ENCODE data around the gene FRMD3. TPM values are rescaled to one million over a fixed set of nuclear protein-coding genes. Genes with fewer than 3 reads are reported as not detected.

The FRMD3 gene
- total RNA-seq, 1 donor from 2014 or later = 97.7 TPM

DNA sequence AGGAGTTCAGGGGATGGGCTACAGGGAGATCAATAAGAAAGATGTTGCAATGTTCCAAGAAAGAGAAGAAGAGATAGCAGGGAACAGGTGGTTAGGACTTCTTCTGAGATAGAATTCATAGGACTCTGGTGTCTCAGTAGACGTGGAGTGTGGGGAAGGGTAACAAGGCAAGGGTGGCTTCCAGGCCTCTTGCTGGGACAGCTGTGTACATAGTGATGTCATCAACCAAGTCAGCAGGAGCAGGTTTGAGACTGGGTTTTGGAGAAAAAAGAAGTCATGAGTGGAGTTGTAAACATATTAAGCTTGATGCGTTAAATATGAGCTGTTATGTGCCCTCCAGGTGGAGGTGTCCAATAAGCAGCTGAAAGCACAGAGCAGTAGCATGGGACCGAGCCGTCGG is 263.4 kb downstream of the FRMD3 start:
- intact Hi-C loops (cut with micrococcal nuclease) = no loop called here
- DNase-seq = no peak
- no peak for ATAC-seq

DNA sequence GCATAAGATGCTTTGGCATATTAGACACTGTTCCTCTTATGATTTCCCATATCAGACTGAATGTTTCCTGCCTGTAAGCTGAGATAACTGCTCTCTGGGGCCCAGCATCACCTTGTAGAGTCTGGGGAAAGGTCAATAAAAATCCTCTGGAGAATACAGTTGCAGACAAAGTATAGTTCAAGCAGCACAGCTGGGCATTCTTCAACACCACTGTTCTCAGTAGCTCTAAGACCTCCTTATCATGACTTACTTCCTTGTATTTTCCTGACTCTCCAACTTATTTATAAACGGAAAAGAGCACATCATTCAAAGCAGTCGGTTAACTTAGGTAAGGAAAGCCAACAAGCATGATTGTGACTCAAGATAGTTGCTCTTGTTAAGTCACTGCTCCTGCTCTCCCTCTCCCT is 266.5 kb downstream of the FRMD3 start:
- no peak for DNase-seq
- intact Hi-C loops (cut with micrococcal nuclease) = no loop called here
- no peak for ATAC-seq

DNA sequence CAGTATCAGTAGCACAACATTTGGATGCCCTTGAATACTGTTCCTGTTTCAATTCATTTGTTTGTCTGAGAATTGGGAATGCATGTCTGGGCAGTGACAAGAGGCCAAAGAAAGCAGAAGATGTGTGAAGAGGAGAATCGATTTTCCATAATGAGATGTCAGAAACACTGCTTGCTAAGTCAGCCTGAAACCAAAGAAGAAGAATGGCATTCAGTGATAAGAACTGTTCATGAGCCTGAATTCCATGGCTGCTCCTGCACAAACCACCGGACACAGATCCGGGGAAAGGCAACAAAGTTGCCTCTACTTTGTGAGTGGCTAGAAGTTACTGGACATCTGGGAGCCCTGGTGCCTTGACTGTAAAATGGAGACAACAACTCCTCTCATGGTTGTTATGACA is 268.1 kb downstream of the FRMD3 start:
- ATAC-seq = no peak

DNA sequence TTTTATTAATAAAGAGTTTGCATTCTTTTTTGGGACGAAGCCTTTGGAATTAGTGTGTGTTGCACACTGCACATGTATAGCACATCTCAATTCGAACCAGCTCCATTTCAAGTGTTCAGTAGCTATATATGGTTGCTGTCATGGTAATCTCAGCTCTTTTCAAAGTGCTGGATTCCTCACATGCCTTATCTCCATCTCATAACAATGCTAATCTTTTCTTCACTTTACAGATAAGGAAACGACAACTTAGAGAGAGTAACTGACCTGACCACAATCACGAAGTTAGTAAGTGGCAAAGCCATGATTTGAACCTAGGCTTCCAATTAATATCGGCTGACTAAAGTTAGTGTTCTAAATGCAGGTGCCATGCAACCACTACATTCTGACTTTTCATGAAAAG is 270.5 kb downstream of the FRMD3 start:
- intact Hi-C loops (cut with micrococcal nuclease) = no loop called here
- ATAC-seq = no peak
- DNase-seq = no peak

More for the DNA sequence above, 268.1 kb downstream of the FRMD3 start:
- intact Hi-C loops (cut with micrococcal nuclease) = no loop called here
- no peak for DNase-seq

DNA sequence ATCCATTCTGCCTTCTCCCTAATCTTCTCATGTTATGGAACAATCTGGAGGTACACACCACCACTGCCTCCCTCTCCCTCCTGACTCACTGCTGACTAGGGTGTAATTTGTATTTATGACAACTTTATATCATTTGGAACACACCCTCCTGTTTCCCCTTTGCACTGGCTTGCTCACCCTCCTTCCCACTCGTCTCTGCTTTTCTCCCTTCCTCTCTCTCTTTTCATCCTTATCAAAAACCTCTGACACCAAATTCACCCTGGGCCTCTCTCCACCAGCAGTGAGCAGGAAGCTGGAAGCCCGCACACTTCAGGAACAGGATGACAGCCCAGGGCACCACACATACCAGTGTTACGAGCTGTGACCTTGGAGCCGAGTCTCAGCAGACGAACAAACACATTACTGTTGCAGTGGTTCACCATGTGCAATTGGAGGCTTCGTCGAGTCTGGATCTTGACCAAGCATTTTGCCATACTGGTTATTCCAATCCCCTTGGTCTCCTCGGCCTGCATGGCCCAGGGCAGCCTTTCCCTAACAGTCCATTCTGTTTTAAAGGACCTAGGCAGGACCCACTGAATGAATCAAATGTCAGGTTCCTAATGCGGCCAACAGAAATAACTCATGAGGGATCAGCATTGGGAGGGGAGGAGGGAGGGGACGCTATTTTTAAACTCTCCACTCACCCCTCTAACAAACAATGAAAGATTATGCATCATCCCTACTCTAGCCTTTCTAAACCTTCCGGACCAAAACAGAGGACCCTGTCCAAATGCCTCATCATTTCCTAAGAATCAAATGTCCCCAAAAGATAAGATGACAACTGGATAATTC is 271.3 kb downstream of the FRMD3 start:
- DNase-seq = peak; percentile 67
- intact Hi-C loops (cut with micrococcal nuclease) = no loop called here

DNA sequence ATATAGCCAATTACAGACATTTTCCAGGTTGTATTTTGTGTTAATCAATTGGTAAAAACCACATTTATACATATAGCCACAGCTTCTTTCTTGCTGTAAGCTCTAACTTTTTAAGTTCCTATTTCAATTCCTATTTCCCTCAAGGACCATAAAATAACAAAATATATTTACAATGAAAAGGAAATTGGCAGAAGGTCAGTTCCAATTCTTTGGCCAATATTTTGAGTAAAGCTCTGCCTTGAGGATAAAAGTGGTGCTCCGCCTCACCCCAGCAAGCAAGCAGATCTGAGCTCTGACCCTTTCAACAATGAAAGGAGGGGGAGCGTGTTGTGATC is 271.9 kb downstream of the FRMD3 start:
- ATAC-seq (no peak), DNase-seq (no peak)
- intact Hi-C loops (cut with micrococcal nuclease) = no loop called here

More for the DNA sequence above, 271.3 kb downstream of the FRMD3 start:
- peak; percentile 94 for ATAC-seq

DNA sequence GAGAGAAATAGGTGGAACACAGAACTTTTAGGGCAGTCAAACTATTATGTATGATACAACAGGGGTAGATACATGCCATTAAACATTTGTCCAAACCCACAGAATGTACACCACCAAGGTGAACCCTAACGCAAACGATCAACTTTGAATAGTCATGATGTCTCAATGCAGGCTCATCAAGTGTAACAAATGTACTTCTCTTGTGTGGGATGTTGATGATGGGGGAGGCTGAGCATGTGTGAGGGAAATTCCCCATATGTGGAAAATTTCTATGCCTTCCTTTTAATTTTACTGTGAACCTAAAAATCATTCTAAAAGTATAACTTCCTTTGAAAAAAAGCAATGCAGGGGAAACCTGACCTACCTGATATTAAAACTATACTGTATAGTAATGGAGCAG is 273.9 kb downstream of the FRMD3 start:
- intact Hi-C loops (cut with micrococcal nuclease) = no loop called here
- DNase-seq = no peak
- no peak for ATAC-seq

DNA sequence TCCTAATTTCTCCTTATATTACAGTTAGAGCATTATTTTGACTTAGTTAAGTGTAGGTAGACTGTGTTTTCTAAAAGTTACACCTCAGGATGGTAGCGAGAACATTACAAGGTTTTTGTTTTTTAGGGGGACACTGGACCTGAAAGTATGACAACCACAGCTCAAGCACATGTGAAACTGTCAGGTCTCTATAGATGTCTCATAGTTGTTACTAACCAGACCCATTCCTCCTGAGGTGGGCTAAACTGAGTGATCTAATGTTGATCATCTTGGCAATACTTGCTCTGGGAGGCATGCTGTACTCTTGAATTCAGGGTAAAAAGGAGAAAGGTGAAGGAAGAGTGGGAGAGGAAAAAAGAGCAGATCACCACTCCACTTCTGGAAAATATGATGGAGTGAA is 278.6 kb downstream of the FRMD3 start:
- intact Hi-C loops (cut with micrococcal nuclease) = no loop called here
- ATAC-seq = no peak
- DNase-seq = no peak

DNA sequence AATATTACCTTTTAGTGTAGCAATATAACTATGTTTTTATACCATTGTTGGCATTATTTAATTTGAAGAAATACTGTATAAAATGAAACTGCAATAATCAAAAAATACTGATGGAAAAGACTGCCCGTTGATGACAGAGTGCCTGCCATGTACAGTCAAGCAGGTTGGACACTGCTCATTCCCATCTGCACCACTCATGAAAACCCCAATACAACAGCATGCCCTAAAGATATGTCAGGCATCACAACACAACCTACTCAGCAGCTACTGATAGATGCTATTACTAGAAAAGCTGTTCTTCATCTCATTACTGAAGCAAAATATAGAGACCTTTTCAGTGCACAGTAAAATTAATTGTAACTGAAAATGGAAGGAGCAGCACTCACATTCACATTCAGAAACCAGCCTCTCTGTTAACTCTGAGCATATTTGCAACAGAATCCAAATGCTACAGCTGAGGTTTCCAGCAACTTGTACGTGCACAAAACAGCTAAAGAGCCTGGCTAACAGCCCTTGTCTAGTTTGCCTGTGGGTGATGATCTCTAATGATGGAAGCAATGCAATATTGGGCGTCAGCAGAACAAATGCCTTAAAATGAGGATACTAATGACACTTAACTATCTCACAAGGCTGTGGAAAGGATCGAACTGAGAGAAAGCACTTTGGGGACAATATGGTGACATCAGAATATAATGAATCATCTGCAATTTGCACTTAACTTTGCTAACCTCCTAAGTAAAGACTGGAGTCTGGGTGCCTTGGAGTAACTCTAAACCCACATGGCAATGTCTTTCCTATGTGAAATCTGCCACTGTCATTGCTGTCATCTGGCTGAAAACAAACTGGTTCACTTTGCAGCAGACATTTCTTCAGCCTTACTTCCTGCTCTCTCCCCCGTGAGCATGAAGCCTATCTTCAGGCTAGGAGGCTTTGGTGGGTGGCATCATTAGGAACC is 280.0 kb downstream of the FRMD3 start:
- DNase-seq = no peak
- ATAC-seq = peak; percentile 49
- intact Hi-C loops (cut with micrococcal nuclease) = no loop called here

DNA sequence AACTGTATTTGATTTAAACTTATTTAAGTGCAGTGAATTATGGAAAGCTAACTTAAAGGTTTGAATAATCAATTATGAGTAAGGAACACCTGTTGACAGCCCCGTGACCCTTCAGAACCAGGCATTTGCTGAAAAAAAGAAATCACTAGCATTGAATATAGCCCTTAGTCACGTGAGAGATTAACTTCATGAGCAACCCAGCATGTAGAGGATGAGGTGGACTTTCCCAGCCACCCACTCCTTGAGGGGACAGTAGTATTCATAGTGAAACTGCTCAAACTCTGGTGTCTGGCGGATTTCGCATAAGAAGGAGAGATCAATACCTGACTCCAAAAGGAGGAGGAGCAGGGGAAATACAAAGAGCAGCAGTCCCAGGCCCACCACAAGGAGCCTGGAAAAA is 290.5 kb downstream of the FRMD3 start:
- intact Hi-C loops (cut with micrococcal nuclease) = no loop called here
- DNase-seq = no peak
- ATAC-seq = no peak

DNA sequence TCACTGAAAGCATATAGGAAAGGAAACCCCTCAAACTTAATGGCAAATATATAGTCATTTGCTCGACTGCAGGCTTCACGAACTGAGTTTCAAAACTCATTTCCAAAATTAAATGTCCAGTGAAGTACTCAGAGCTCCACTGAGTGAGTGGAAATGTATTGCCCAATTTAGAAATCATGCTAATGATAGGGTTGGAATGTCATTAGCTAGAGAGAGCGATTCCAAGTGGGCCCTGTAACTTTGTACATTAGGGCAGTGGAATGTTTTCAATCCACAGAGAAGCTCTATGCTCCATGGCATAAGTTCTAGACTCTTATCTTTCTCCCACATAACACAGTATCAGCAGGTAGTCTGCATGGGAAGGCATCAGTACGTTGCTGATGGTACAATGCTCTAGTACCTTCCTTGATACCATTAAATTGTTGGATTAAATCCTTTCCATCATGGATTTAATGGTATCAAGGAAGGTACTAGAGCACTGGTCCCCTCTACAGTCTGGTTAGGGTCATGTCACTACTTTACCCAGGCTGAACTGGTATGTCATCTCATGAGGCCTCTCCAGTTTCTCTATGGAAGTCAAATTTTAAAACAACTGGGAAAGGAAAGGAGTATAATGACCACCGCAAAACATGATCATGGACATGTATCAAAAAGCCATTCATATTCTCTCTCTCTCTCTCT is 292.1 kb downstream of the FRMD3 start:
- ATAC-seq (peak; percentile 96), DNase-seq (no peak)
- intact Hi-C loops (cut with micrococcal nuclease) = no loop called here

DNA sequence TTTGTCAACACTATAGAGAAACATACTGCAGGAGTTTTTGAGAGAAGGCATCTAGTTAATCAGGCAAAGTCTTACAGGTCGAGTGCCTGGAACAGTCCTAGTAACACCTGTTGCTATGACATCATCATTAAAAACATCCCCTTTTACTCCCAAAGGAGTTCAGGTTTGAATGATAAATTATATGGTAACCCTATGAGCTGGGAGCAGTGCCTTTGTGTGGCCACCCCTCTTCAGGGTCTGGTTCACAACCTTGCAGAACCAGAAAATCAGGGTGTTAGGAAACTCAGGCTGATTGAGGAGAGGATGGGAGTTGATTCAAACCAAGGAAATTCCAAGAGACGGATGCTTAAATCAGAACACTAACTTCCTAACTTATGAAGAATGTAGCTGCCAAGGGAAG is 296.1 kb downstream of the FRMD3 start:
- intact Hi-C loops (cut with micrococcal nuclease) = no loop called here
- DNase-seq (no peak), ATAC-seq (no peak)

DNA sequence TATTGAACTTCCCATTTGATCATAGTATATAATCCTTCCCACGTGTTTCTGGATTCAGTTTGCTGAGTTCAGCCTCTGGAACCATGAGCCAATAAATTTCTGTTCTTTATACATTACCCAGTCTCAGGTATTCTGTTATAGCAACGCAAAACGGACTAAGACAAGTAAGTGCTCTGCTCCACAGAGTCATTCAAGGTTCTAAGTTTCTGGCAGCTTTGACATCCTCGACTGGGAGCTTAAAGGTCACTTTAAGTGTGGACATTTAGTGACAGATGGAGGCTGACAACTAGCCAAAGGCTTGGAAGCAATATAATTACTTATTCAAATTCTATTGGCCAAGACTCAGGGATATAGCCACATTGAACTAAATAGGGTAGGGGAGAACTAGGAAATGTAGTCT is 297.5 kb downstream of the FRMD3 start:
- intact Hi-C loops (cut with micrococcal nuclease) = no loop called here
- DNase-seq (no peak), ATAC-seq (no peak)

DNA sequence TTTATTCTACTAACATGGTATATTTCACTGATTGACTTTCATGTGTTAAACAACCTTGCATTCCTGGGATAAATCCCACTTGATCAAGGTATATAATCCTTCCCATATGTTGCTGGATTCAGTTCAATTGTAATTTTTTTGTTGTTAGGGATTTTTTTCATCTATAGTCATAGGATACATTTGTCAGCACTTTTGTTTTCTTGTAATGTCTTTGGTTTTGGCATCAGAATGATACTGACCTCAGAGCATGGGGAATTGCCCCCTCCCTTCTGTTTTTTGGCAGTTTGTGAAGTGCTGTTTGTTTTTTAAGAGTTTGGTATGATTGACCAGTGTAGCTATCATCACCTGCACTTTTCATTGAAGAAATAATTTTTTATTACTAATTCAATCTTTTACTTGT is 298.5 kb downstream of the FRMD3 start:
- intact Hi-C loops (cut with micrococcal nuclease) = no loop called here
- peak; percentile 44 for ATAC-seq
- DNase-seq = no peak

DNA sequence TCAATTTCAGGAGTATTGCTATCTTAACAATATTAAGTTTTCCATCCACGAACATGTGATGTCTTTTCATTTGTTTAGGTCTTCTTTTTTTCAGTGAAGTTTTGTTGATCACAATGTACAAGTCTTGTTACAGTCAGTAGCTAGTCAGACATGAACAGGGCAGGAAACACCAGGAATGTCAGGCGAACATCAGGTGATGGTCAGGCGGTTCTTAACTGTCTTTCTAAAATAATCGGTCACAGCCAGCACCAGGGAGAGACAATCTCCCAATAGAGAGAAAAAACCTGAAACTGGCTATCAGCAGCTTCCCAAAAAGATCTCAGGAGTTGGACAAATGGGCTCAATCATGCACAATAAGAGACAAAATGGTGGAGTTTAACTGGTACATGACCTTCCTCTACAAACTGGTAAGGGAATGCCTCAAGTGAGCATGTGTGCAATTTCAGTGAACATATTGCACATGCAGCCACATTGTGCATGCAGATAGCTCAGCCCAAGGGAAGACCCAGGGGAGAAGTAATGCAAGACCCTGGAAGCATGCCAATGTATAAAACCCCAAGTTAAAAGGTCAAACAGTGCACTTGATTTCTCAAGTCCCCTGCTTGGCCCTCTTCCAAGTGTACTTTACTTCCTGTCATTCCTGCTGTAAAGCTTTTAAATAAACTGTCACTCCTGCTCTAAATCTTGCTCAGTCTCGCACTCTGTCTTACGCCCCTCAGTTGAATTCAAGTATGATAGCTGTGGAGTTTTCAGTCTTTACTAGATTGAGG is 299.1 kb downstream of the FRMD3 start:
- intact Hi-C loops (cut with micrococcal nuclease) = no loop called here
- DNase-seq (no peak), ATAC-seq (peak; percentile 63)

DNA sequence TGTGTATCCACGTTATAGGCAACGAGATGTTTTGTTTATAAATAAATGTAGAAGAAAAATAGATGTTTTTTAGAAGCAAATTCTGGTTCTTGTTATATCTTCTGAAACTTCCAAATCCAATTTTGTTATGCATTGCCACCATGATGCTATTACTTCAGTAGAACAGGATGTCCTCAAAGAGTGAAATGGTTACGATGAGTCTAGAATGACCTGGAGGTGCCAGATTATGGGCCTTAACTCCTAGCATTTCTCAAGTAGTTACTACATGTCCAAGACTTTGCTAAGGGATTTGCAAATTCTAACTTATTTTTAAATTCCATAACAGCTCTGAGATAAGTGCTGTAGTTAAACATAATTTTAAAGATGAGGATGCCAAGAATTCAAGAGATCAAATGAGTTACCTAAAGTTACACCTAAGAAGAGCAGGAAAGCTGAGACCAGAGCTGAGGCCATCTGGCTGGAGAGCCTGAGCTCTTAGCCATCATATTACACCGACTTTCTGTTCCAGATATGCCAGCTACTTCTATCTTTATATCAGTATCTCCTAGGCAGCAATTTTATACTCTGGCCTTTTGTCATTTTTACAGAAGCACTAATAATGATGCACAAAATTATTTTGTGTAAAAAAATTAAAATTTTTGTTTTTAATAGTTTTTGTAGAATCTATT is 302.0 kb downstream of the FRMD3 start:
- no peak for ATAC-seq
- intact Hi-C loops (cut with micrococcal nuclease) = no loop called here

DNA sequence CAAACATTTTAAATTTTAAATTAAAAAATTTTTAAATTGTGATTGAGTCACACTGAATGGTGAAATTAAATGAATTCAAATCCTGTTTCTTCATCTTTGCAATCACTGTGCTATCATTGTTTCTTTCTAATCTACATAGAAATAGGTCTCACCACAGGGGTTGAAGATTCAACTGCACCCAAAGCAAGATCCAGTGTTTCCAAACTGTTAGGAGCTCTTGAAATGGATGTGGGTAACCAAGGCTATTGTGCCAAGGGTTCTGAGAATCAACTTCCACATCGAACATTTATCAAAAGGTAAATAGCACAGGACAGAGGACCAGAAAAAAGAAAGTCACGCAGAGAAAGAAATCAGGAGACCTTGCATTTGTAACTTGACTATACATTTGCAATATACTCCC is 302.7 kb downstream of the FRMD3 start:
- no peak for DNase-seq
- intact Hi-C loops (cut with micrococcal nuclease) = no loop called here
- ATAC-seq = no peak

More for the DNA sequence above, 302.0 kb downstream of the FRMD3 start:
- no peak for DNase-seq

DNA sequence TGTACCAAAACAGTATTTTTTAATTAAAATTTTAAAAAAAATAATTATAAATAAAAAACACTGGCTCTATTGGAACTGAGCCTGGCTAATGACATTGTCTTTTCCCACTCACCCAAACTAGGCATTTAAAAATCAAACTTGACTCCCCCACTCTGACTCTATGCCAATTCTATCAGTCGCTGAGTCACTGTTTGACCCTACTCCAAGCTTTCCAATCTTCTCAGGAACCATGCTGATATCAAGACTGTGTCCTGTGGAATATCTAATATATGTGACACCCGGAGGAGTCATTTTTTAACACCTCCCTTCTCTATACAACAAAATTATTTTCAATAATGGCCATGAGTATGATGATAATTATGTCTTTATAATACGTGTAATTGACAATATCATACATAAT is 303.7 kb downstream of the FRMD3 start:
- peak; percentile 71 for ATAC-seq
- DNase-seq = no peak
- intact Hi-C loops (cut with micrococcal nuclease) = no loop called here

DNA sequence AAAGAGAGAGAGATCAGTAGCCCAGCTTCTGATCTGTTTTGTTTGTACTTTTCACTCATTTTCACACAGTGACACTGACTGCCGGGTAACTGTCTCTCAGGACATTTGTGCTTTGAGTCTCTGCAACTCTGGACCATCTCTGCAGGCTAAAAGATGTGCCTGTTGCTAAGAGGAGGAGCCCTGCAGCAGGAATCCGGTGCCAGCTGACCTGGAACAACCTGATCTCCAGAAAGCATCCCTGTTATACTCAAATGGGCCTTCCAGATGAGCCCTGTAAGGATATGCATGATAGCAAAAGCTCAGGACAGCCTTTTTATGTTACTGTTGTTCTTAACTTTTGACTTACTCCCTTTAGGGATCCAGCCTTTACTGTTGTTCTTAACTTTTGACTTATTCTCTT is 304.6 kb downstream of the FRMD3 start:
- peak; percentile 76 for ATAC-seq
- intact Hi-C loops (cut with micrococcal nuclease) = no loop called here

More for the DNA sequence above, 304.6 kb downstream of the FRMD3 start:
- DNase-seq = peak; percentile 41
